Measurements from ENCODE around the gene EHD2.
"Not testable (repeated sequence)": the region's sequence is repeated elsewhere in the genome, so short reads cannot be mapped to it uniquely, and the experiment has no call there.

Gene EHD2, protein sequence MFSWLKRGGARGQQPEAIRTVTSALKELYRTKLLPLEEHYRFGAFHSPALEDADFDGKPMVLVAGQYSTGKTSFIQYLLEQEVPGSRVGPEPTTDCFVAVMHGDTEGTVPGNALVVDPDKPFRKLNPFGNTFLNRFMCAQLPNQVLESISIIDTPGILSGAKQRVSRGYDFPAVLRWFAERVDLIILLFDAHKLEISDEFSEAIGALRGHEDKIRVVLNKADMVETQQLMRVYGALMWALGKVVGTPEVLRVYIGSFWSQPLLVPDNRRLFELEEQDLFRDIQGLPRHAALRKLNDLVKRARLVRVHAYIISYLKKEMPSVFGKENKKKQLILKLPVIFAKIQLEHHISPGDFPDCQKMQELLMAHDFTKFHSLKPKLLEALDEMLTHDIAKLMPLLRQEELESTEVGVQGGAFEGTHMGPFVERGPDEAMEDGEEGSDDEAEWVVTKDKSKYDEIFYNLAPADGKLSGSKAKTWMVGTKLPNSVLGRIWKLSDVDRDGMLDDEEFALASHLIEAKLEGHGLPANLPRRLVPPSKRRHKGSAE

DNA sequence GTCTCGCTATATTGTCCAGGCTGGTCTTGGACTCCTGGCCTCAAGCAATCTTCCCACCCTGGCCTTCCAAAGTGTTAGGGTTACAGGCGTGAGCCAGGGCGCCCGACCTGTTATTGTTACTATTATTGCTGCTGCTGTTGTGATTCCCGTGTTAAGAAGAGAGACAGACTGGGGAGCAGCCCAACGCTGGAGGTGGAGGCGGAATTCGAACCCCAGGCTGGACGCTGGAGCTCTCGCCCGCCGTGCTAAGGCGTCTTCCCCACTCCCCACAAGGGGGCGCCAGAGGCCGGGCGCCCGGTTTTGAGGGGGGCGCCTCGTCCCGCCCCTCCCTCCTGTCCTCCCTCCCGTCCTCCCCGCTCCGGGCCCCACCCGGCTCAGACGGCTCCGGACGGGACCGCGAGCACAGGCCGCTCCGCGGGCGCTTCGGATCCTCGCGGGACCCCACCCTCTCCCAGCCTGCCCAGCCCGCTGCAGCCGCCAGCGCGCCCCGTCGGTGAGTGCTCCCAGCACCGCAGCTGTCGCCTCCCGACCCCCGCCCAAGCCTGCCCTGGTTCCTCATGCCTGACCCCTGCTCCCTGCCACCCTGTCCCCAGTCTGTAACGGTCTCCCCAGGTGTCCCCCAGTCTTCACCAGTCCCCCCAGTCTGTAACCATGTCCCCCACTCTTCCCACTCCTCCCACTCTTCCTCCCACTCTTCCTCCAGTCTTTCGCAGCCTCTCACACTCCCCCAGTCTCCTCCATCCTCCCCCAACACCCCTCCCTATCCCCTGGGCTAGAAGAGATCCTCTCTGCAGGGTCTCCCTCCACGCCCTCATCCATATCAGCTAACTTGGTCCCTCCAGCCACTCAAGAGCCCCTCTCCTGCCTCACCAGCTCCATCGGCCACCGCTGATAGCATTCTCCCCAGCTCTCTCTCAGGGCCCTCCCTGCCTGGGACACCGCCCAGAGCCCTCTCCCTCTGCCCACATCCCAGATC is at the start of gene EHD2:
Gene EHD2 (plus strand): TSS at position 377 of the 976 bp plus-strand sequence. CDS start 3,191 bp downstream, outside the sequence.
- DNase-seq (ENCODE audit: low read depth in 2 of 2): peak; percentile 46 to 51

DNA sequence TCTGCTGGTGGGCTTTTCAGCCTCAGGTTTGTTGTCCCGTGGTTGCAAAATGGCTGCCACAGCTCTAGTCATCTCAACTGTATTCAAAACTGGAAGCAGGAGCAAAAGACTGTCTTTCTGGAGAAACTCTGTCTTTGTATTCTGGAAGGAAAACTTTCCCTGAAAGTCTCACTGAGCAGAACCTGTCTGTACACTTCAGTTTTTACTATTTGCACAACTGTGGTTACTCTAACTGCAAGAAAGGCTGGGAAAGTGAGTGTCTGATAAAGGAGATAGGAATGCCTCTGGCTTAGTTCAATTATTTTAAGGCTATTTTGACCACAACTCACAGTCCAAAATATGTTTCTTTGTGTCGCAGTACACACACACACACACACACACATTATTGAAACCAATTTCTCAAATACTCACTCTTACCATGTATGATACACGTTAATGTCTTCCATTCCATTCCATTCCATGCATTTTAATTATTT is 49.7 kb upstream of the EHD2 start:
- DNase-seq (ENCODE audit: low read depth in 2 of 2): peak; percentile 89 to 92

DNA sequence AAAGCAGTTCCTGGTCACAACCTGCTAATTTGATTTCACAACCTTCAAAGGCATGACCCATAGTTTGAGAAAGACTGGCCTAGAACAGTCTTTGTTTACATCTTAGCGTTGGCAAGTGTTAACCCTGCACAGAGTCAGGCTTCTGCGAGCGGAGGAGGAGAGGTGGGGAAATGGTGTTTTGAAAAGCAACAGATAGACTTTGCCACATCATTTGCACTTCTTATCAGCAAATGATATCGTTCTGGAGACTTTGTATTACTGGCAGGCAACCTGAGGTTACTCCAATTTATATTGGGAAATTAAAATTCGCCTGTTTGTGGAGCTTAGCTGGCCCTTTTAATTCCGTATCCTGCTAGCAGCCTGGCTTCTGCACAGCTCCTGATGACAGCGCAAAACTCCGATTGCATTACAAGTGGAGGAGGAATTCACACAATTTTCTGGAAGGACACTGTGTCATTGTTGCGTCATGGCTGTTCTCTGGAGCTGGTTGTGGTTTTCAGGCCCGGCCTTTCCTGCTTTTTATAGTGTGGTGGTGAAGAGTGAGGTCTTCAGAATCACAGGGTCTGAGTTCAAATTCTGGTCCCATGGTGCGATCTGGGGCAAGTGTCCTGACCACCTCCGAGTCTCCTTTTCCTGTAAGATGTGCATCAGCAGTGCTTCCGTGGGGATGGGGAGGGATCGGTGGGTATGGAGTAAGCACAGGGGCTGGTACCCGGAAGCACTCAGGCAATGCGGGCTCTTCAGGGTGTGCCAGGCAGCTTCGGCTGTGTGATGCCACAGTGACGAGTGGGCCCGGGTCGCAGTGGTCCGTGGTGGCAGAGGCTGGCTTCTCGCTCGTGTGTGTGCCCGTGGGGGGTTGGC is 49.1 kb upstream of the EHD2 start:
- DNase-seq (ENCODE audit: low read depth in 2 of 2): peak; percentile 95 to 96

DNA sequence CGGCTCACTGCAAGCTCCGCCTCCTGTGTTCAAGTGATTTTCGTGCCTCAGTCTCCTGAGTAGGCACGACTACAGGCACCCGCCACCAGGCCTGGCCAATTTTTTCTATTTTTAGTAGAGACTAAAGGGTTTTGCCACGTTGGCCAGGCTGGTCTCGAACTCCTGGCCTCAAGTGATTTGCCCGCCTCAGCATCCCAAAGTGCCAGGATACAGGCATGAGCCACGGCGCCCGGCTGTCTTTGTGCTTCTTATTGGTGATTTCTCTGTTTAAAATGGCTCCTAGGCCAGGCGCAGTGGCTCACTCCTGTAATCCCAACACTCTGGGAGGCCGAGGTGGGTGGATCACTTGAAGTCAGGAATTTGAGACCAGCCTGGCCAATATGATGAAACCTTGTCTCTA is 44.7 kb upstream of the EHD2 start:
- not testable (repeated sequence) for DNase-seq (ENCODE audit: low read depth in 2 of 2)

DNA sequence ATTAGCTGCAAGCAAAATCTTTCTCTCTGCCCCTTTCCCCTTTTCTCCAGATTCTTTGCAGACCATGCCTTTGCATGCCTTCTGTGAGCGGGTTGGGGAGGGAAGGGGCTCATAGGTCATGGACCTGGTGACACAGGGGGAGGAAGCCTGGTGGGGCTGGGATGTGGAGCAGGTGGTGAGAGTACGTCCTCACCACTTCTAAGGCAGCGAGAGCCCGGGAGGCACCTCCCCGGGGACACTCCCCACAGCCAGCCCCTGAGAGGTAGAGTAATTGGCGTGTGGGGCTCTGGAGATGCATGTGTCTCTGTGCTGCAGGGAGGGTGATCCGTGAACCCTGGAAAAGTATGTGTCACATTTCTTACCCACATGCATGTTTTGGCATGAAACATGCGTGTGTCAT is 42.5 kb upstream of the EHD2 start:
- no peak for DNase-seq (ENCODE audit: low read depth in 2 of 2)

DNA sequence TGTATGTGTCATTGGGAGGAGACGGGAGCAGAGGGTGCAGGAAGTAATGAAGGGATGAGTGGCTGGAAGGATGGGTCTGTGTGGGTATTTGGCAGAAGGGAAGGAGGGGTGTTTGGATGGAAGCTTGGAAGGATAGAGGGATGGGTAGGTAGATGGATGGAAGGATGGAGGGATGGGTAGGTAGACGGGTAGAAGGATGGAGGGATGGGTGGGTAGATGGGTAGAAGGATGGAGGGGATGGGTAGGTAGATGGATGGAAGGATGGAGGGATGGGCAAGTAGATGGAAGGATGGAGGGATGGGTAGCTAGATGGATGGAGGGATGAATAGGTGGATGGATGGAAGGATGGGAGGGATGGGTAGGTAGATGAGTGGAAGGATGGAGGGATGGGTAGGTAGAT is 41.7 kb upstream of the EHD2 start:
- DNase-seq (ENCODE audit: low read depth in 2 of 2): no peak

DNA sequence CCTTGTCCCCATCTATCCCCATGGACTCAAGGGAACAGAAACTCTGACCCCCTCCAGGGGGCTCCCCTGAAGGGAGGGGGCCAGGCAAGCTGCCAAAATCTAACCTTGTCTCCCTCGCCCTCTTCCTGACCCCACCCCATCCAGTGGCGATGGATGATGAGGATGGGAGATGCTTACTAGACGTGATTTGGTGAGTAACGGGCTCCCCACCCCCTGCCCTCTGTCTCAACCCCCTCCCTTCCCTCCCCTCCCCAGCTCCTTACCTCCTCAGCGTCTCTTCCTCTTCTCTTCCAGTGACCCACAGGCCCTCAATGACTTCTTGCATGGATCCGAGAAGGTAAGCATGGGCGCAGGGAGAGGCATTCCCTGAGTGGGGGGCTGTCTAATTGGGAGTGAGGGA is 39.8 kb upstream of the EHD2 start:
- DNase-seq (ENCODE audit: low read depth in 2 of 2): no peak

DNA sequence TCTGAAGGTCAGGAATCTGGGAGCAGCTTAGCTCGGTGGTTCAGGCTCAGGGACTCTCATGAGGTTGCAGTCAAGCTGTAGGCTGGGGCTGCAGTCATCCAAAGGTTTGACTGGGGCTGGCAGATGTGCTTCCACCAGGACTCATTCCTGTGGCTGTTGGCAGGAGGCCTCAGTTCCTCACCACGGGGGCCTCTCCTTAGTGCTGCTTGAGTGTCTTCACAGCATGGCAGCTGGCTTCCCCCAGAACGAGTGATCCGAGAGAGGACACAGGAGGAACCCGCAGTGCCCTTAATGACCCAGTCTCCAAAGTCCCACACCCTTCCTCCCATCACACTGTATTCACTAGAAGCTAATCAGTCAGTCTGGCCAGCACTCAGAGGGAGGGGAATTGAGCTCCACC is 38.7 kb upstream of the EHD2 start:
- no peak for DNase-seq (ENCODE audit: low read depth in 2 of 2)

DNA sequence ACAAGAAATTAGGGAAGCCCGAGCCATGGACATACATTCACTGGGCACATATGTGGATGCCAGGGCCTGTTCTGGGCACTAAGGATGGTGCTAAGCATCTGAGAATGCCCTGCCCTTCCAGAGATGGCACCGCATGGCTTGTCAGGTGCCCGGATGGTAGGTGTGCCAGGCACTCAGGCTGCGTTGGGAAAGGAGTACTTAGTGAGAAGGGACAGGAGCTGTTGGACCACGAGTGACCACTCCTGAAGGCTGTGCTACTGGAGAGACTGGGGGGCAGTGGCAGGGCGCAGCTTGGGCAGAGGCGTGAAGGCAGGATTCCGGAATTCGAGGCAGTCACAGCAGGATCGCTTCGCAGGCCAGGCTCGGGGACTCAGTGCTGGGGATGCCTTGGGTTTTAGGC is 38.0 kb upstream of the EHD2 start:
- DNase-seq (ENCODE audit: low read depth in 2 of 2): no peak

DNA sequence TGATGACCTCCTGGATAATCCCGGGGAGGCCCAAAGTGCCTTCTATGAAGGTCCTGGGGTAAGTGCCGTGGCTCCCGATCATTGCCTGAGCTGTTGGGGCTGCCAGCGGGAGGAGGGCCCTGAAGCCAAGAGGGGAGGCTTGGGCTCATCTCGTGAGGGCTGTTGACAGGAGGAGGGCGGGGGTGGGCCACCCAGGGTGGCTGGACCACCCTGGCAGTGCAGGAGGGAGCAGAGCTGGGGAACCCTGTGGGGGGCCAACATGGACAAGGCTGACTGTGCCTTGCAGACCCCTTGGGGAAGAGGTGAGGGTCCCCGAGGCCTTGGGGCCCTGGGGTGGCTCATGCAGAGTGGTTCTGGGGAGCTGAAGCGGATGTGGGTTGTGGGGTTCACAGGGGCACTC is 37.4 kb upstream of the EHD2 start:
- no peak for DNase-seq (ENCODE audit: low read depth in 2 of 2)

DNA sequence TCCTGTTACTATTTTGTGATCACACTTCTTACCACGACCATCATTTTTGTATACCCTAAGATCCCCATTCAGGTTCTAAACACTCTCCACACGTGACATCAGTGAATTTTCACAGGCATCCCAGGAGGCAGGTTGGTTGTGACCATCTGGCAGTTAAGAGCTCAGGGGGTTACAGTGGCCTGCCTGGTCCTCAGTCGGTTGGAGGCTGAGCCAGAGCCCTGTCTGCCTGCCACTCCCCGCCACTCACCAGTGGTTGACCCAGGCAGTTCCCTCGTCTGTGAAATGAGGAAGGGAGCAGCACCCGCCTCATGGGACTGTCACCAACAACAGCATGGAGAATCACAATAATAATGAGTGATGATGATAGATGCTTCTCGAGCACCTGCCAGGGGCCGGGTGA is 36.4 kb upstream of the EHD2 start:
- DNase-seq (ENCODE audit: low read depth in 2 of 2): no peak

DNA sequence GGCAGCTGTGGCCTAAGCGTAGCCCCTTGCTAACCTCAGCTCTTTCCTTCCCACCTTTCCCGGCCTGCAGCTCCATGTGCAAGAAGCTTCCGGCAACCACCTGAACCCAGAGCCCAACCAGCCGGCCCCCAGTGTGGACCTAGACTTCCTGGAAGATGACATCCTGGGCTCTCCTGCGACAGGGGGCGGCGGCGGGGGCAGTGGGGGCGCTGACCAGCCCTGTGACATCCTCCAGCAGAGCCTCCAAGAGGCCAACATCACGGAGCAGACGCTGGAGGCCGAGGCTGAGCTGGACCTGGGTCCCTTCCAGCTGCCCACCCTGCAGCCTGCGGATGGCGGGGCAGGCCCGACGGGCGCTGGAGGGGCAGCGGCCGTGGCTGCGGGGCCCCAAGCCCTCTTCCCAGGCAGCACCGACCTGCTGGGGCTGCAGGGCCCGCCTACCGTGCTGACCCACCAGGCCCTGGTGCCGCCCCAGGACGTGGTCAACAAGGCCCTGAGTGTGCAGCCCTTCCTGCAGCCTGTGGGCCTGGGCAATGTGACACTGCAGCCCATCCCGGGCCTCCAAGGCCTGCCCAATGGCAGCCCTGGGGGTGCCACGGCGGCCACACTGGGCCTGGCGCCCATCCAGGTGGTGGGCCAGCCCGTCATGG is 33.8 kb upstream of the EHD2 start:
- no peak for DNase-seq (ENCODE audit: low read depth in 2 of 2)

DNA sequence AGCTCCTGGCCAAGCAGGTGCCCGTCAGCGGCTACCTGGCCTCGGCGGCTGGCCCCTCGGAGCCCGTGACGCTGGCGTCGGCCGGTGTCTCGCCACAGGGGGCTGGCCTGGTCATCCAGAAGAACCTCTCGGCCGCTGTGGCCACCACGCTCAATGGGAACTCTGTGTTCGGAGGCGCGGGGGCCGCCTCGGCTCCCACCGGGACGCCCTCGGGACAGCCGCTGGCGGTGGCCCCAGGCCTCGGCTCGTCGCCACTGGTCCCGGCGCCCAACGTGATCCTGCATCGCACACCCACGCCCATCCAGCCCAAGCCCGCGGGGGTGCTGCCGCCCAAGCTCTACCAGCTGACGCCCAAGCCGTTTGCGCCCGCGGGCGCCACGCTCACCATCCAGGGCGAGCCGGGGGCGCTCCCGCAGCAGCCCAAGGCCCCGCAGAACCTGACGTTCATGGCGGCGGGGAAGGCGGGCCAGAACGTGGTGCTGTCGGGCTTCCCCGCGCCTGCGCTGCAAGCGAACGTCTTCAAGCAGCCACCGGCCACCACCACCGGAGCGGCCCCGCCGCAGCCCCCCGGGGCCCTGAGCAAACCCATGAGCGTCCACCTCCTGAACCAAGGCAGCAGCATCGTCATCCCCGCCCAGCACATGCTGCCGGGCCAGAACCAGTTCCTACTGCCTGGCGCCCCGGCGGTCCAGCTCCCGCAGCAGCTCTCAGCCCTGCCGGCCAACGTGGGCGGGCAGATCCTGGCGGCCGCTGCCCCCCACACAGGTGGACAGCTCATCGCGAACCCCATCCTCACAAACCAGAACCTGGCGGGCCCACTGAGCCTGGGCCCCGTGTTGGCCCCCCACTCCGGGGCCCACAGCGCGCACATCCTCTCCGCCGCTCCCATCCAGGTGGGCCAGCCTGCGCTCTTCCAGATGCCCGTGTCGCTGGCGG is 33.0 kb upstream of the EHD2 start:
- no peak for DNase-seq (ENCODE audit: low read depth in 2 of 2)

DNA sequence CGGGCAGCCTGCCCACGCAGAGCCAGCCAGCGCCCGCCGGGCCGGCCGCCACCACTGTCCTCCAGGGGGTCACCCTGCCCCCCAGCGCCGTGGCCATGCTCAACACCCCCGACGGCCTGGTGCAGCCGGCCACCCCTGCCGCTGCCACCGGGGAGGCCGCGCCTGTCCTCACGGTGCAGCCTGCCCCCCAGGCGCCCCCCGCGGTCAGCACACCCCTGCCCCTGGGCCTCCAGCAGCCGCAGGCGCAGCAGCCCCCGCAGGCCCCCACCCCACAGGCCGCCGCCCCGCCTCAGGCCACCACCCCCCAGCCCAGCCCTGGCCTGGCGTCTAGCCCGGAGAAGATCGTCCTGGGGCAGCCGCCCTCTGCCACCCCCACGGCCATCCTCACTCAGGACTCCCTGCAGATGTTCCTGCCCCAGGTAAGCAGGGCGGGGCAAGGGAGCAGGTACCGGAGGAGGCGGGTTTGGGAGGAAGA is 32.3 kb upstream of the EHD2 start:
- no peak for DNase-seq (ENCODE audit: low read depth in 2 of 2)

DNA sequence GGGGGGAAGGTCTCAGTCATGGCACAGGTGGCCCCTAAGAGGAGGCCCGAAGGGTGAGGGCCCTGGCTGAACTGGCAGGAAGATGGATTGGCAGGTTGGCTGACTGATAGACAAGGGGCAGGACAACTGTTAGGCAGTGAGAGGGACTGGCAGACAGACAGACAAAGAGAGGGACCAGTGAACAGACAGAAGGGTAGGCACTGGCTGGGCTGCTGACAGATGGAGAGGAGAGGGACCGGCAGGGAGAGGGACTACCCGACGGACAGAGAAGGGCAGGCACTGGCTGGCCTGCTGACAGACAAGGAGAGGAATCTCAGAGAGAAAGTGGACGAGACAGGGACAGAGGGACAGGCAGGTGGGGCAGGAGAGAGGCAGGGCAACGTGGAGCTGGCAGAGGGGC is 31.8 kb upstream of the EHD2 start:
- DNase-seq (ENCODE audit: low read depth in 2 of 2): no peak

DNA sequence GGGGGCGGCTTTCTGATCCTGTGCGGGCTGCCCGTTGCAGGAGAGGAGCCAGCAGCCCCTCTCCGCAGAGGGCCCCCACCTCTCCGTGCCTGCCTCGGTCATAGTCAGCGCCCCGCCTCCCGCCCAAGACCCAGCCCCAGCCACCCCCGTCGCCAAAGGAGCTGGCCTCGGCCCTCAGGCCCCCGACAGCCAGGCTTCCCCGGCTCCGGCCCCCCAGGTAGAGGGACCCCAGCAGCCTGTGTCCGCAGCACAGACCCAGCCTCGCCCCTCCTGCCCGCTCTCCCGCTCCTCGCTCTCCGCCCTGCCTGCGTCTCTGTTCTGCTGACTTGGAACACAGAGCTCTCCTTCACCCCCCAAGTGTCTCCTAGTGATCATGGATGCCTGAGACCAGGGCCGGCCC is 31.3 kb upstream of the EHD2 start:
- no peak for DNase-seq (ENCODE audit: low read depth in 2 of 2)

DNA sequence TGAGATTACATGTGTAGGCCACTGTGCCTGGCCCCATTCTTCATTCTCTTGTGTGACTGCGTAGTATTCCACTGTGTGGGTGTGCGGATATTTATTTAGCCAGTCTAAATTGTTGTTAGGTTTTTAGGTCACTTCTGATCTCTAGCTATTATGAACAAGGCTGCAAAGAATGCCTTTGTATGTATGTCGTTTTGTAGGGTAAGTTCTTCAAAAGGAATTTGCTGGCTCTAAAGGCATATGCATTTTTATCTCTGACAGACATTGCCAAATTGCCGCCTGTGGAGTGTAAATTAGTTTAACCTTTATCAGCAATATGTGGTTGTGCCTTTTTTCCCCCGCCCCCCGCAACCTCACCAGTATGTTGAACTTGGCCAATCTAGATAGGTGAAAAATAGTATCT is 30.3 kb upstream of the EHD2 start:
- DNase-seq (ENCODE audit: low read depth in 2 of 2): no peak

DNA sequence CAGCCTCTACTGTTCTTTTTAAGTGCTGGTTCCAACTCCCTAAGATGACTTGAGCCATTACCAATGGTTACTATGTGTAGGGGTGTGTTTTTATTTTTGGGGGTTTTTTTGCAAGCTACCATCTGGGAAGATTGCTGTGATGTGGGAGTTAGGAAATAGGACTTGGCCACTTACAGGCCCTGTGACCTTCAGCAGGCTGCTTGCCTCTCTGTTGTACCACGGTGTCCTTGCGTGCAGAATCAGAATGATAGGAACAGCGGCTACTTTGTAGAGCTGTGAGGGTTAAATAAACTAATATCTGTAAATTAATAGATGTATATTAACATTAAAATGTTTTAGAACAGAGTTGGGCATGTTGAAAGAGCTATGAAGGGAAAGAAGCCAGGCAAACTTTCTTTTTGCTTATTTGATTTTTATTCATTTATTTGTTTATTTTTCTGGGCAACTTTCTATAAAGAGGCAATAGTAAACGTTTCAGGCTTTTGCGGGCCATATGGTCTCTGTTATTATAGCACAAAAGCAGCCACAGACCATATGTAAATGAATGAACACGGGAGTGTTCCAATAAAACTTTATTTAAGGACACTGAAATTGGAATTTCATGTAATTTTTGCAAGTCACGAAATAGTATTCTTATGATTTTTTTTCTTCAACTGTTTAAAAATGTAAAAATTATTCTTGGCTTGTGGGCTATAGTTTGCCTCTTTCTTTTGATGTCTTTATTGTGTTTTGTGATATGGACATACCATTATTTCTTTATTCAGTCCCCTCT is 26.4 kb upstream of the EHD2 start:
- no peak for DNase-seq (ENCODE audit: low read depth in 2 of 2)

DNA sequence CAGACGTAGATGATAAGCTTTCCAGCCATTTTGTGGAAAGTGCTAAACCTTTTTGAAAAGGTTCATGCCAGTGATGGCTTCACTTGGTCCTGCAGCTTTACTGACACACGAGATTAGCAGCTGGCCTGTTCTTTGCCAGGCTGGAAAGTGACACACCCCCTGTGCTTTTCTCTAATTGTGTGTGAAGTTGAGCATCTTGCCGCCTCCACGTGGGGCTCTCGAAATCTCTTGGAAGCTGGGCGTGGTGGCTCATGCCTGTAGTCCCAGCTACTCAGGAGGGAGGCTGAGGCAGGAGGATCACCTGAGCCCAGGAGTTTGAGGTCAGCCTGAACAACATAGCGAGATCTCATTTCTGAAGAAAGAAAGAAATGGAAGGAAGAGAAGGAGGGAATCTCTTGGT is 25.3 kb upstream of the EHD2 start:
- no peak for DNase-seq (ENCODE audit: low read depth in 2 of 2)

Measured in fibroblast of skin of left biceps (primary cell).